Amniotic stem cell (primary cell): ENCODE measurements around the gene ZNF567.
A peak's percentile ranks its signal among the peaks of the same experiment; 100 is the strongest.
"Not testable (repeated sequence)": the region's sequence is repeated elsewhere in the genome, so short reads cannot be mapped to it uniquely, and the experiment has no call there.

ENCODE experiments used
- DNase-seq: peaks from one replicate; lab custom pipeline; 2025; lab: John Stamatoyannopoulos, UW

ZNF567 gene

DNA sequence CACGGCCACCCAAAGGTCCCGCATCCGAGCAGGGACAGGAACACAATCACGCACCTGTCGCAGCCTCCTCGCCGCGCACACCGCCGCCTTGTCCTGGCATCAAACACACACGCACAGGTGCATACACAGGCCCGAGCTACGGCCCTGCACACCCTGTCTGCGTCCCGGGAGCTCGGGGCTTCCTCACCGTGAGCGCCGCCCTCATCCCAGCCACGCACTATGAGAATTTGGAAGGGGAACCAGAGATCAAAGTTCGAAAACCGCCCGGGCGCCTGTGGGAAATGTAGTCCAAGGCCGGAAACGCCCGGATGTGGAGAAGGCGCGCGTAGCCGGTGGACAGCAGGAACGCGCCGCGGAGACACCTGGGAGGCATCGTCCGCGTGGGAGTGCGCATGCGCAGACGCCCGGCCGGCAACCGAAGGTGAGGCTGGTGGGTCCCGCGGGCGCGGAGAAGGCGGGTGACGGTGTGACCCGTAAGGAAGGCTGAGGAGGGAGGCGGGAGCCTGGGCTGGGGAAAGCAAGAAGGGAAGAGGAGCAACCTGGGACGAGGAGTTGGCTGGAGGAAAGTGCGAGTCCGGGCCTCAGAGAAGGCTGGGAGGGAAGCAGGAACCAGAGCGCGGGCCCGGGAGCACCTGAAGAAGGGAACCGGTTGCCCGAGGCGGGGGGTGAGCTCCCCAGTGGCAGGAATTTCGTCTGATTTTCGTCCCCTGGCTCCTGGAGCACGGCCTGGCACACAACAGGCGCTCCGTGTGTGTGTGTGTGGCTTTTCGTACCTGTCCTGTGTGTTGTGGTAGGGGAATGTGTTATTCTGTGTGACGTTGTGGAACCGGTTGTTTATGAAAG lies at the start of gene ZNF567:
Gene ZNF567, plus strand, starts transcription at position 399 of the 843 bp plus-strand sequence. CDS start 7,256 bp downstream, outside the sequence.
- peak; percentile 94 for DNase-seq

DNA sequence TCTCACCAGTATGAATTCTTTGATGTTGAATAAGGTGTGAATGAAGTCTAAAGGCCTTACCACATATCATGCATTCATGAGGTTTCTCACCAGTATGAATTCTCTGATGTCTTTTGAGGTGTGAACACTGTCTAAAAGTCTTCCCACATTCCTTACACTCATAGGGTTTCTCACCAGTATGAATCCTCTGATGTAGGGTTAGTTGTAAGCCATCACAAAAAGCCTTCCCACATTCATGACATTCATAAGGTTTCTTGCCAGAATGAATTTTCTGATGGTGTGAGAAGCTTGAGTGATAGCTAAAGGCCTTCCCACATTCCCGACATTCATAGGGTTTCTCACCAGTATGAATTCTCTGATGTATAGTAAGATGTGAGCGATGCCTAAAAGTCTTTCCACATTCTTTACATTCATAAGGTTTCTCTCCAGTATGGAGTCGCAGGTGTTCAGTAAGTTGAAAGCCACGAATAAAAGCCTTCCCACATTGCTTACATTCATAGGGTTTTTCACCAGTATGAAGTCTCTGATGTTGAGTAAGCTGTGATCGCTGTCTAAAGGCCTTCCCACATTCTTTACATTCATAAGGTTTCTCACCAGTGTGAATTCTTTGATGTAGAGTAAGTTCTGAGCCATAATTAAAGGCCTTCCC lies 48.4 kb upstream of the ZNF567 start:
- DNase-seq, result no peak

DNA sequence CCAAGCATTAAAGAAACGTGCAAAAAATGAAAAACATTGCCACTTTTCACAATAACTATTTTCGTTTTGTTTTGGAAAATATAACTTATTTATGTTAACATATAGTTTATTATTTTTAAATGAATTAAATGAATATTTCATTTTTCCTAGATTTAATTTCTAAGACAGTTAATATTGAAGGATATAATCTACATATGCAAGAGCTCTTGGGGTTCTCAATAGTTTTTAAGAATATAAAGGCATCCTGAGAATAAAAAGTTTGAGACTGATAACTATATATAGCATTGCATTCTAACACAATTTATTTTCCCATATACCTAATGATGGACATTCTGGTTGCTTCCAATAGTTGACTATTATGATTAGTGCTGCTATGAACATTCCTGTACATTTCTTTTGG lies 40.7 kb upstream of the ZNF567 start:
- no peak for DNase-seq

DNA sequence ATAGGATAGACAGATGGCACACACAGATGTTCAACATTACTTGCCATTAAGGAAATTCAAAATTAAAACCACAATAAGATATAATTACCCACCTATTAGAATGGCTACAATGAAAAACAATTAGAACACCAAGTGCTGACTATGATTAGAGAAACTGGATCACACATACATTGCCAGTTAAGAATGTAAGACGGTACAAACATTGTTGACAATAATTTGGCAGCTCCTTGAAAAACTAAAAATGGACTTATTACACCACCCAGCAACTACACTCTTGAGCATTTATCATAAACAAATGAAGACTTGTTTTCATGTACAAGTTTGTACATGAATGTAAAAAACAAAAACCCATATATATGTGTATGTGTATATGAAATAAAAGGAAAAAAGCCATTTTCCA lies 34.5 kb upstream of the ZNF567 start:
- DNase-seq, result no peak

DNA sequence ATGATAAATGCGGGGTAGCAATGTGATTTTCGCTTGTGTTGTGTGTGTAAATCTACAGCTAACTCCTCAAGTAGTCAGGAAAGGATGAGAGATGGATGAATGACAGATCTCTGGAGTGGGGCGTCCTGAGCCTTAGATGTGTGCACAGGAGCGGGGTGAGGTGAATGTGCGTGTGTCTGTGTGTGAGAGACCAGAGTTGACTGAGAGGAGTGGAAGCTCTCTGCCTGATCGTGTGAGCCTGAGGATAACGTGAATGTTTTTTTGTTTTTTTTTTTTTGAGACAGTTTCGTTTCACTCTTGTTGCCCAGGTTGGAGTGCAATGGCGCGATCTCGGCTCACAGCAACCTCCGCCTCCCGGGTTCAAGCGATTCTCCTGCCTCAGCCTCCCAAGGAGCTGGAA lies 21.6 kb upstream of the ZNF567 start:
- DNase-seq, result no peak

DNA sequence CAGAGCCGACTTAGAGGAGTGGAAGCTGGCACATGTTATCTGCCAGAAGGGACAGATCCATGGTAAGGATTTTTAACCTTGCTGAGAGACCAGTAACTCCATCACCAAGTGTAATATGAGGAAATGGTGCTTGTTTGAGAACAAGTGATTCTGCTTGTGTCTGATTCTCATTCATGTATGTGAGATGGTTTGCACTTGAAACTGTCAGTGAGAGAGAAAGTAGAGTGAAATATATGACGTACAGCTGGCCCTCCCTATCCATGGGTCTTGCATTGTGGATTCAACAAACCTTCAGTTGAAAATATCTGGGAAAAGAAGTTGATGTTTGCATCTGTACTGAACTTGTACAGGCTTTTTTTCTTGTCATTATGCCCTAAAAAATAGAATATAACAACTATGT lies 18.8 kb upstream of the ZNF567 start:
- no peak for DNase-seq

DNA sequence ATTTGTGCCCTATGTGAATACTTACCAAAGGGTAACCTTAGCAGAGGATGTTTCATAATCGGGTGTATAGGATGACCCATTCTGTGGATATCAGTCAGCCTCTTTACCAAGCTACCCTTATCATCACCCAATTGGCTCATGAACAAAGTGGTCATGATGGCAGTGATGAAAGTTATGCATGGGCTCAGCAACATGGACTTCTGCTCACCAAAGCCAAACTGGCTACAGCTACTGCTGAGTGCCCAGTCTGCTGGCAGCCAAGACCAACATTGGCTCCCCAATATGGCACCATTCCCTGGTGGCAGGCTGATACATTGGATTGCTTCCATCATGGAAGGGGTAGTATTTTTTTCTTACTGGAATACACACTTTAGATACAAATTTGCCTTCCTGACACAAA lies 15.0 kb upstream of the ZNF567 start:
- no peak for DNase-seq

DNA sequence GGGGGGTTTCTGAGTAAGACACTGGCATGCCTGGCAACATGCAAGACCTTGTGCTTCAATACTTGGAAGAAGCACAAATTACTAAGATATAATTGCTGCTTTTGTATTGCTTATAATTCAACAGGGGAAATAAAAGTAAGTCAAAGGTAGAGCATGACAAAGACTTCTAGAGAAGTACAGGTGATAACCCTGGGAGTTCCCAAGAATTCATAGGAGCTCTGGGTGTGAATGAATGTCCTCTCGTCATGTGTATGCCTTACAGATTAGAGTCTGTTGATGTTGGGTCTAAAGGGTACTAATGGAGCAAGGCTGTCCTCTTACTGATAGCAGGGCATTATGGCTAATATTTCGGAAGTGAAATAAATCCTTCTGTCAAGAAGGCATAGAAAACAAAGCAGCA lies 13.2 kb upstream of the ZNF567 start:
- no peak for DNase-seq

DNA sequence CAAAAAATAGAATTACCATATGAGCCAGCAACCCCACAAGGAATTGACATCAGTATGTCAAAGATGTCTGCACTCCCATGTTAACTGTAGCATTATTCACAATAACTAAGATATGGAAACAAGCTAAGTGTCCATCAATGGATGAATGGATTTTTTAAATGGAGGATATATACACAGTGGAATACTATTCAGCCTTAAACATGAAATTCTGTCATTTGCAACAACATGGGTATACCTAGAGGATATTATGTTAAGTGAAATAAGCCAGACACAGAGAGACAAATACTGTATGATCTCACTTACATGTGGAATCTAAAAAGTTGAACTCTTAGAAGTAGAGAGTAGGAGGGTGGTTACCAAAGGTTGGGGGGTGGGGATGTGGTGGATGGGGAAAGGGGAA lies 8.0 kb upstream of the ZNF567 start:
- no peak for DNase-seq

DNA sequence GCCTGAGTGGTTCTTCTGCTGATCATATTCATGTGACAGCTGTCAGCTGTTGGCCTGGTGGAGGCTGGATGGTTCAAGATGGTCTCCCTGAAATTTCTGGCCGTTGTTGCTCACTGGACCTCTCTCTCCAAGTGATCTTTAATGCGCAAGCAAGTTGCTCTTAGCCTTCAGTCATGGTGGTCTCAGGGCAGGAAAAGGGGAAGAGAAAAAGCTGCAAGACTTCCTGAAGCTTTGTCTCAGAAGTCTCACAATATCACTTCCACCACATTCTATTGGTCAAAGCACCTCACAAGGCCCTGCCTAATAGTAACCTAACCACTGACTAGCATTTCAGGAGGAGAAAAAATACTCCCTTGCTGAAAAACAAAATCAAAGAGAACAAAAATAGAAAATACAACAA lies 1.6 kb upstream of the ZNF567 start:
- DNase-seq, result no peak

DNA sequence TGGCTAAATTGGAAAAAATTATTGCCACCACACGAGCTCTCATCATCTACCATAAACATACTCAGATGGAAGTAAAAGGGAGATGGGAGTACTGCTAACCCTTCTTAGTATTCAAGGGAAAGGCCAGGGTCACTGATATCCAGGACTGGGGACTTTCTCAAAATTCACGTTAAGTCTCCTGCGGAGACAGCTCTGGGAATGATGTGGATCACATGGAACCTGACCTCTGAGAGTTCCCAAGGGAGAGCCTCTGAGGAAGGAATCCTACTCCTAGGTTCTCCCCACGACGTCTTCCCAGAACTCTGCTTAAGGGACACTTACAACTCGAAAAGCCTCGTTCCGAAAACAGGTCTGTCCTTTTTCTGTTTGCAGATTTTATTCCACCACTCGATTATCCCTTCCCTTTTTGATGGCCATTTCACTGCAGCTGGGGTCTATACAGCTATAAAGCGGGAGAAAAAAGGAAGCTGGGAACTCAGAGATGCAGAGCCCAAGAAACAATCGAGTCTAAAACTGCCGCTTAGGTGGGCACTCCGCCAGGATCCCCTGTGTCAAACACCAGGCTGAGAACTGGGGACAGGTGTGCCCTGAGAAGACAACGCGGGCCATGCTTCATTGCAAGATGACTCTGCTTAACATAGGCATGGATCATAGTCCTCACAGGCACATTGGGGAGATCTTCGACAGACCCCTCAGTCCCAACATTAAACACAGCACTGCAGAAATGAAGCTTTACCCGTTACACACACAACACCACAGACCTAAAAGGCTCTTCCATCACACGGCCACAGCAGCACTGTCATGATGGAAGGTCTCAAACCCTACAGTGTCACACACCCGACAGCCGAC lies 823 bp upstream of the ZNF567 start:
- no peak for DNase-seq

DNA sequence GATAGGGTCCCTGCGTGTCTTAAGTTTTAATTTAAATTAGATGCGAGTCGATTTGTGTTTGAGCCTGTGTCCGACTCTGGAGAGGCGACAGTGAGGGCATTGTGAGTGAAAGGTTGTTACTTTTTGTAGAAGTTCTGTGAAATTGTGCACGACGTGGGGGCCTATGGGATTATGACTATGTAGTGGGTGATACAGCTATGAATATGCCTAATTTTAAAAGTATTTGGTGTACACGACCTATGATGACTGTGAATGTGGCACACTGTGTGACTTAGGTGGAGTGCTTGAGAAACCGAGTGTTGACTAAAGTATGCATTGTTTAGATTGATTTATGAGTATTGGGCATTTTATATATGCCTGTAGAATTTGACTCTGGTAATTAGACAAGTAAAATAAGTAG lies 646 bp downstream of the ZNF567 start:
- DNase-seq, result no peak

DNA sequence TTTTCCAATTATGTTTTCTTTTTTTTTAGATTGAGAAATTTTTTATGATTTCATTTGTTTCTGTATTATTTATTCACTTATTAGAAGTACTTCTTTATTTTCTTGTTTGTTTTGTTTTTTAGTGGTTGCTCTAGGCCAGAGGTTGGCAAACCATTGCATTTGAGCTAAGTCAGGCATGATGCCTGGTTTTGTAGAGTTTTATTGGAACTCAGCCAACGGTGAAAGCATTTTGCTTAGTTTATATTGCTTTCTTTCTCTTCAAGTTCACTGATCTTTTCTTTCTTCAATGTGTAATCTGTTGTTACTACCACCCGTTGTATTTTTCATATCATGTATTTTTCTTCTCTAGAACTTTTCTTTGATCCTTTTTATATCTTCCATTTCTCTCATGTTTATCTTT lies 19.7 kb downstream of the ZNF567 start:
- no peak for DNase-seq

DNA sequence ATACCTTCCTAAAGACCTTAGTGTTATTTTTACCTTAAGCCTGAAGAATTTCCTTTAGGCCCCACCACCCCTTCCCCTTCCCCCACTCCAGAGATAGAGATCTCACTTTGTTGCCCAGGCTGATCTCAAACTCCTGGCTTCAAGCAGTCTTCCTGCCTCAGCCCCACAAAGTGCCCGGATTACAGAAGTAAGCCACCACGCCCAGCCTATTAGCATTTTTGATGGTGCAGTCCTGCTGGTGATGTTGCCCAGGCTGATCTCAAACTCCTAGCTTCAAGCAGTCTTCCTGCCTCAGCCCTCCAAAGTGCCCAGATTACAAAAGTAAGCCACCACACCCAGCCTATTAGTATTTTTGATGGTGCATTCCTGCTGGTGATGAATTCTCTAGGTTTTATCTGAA lies 22.0 kb downstream of the ZNF567 start:
- no peak for DNase-seq

DNA sequence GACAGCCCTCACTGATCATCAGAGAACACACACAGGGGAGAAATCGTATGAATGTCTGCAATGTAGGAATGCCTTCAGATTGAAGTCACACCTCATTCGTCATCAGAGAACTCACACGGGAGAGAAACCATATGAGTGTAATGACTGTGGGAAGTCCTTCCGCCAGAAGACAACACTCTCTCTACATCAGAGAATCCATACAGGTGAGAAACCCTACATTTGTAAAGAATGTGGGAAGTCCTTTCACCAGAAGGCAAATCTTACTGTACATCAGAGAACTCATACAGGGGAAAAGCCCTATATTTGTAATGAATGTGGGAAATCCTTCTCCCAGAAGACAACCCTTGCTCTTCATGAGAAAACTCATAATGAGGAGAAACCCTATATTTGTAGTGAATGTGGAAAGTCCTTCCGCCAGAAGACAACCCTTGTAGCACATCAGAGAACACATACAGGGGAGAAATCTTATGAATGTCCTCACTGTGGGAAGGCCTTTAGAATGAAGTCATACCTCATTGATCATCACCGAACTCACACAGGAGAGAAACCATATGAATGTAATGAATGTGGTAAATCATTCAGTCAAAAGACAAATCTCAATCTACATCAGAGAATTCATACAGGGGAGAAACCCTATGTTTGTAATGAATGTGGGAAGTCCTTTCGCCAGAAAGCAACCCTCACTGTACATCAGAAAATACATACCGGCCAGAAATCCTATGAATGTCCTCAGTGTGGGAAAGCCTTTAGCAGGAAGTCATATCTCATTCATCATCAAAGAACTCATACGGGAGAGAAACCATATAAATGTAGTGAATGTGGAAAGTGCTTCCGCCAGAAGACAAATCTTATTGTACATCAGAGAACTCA lies 32.5 kb downstream of the ZNF567 start:
- DNase-seq, result no peak

DNA sequence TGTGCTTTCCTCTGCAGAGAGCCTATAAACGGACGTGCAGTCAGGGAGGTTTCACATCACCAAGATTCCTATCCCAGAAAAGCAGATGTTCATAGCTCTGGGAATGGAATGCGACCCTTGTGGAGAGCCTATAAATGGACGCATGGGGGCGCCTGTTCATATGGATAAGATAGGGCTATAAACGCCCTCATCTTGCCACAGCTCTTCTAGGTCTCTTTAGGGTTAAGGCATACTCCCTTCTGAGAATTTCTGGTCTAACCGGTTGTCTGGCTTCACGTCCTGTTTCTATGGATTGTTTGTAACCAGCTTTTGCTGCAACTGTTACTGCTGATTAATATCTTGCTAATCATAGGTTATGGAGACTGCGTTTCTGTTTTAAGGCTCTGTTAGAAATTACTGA lies 48.8 kb downstream of the ZNF567 start:
- not testable (repeated sequence) for DNase-seq

DNA sequence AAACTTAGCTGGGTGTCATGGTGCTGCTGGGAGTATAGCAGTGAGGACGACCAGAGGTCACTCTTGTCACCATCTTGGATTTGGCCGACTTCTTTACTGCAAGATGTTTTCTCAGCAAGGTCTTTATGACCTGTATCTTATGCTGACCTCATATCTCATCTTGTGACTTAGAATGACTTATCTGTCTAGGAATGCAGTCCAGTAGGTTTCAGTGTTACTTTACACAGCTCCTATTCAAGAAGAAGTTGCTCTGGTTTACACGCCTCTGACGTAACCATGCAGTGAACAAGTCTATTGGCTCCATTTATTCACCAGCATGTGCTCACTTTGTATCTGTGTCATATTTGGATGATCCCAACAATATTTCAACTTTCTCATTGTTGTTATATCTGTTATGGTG lies 58.5 kb downstream of the ZNF567 start:
- DNase-seq, result no peak

DNA sequence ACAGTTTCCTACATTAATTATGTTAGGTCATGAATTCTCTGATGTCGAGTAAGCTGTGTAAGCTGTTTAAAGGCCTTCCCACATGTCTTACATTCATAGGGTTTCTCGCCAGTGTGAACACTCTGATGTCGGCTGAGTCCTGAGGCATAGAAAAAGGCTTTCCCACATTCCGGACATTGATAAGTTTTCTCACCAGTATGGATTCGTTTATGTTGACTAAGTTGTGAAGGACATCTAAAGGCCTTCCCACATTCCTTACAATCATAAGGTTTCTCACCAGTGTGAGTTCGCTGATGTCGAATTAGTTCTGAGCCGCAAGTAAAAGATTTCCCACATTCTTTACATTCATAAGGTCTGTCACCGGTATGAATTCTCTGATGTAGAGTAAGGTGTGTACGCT lies 60.3 kb downstream of the ZNF567 start:
- no peak for DNase-seq

DNA sequence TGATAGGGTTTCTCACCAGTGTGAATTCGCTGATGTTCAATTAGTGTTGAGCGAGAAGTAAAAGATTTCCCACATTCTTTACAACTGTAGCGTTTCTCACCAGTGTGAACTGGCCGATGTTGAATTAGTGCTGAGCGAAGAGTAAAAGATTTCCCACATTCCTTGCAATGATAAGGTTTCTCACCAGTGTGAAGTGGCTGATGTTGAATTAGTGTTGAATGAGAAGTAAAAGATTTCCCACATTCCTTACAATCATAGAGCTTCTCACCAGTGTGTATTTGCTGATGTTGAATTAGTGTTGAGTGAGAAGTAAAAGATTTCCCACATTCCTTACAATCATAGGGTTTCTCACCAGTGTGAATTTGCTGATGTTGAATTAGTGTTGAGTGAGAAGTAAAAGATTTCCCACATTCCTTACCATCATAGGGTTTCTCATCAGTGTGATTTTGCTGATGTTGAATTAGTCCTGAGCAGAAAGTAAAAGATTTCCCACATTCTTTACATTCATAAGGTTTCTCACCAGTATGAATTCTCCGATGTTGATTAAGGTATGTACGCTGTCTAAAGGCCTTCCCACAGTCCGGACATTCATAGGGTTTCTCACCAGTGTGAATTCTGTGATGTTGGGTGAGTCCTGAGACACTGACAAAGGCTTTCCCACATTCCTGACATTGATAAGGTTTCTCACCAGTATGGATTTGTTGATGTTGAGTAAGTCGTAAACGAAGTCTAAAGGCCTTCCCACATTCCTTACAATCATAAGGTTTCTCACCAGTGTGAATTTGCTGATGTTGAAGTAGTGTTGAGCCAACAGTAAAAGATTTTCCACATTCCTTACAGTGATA lies 61.2 kb downstream of the ZNF567 start:
- no peak for DNase-seq

DNA sequence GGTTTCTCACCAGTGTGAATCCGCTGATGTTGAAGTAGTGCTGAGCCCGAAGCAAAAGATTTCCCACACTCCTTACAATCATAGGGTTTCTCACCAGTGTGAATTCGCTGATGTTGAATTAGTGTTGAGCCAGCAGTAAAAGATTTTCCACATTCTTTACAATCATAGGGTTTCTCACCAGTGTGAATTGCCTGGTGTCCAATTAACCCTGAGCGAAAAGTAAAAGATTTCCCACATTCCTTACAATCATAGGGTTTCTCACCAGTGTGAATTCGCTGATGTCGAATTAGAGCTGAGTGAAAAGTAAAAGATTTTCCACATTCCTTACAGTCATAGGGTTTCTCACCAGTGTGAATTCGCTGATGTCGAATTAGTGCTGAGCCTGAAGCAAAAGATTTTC lies 62.2 kb downstream of the ZNF567 start:
- DNase-seq, result not testable (repeated sequence)
